ENCODE measurements around the gene STARD3. TPM values are rescaled to one million over a fixed set of nuclear protein-coding genes. Genes with fewer than 3 reads are reported as not detected.

Gene STARD3
- total RNA-seq, 4 donors from 2014 or later = 102 to 212 (median 145) TPM

GRCh38 chr17:39606434-39607056 lies 30.4 kb upstream of the STARD3 start:
- Histone ChIP-seq H3K4me3 (peak overlapping the region in 2 of 4 donors; percentile 14 to 22), H3K9me3 (no peaks in the 10 kb centered on the region), H3K27ac (no peak overlapping the region), H3K4me1 (peaks cover 0 to 34% (median 24%) of the 10 kb centered on the region in 4 donors), H3K36me3 (no peaks in the 10 kb centered on the region), H3K27me3 (peaks cover 9 to 72% of the 10 kb centered on the region in 2 donors)
- TF ChIP-seq CTCF (IDR thresholded peaks at IDR 0.05) = no peak
- TF ChIP-seq POLR2A (IDR thresholded peaks at IDR 0.05) = no peak
- no peak for DNase-seq

- Histone ChIP-seq H3K27me3 (peaks cover 9 to 66% of the 10 kb centered on the region in 2 donors), H3K4me1 (peaks cover 0 to 34% (median 24%) of the 10 kb centered on the region in 4 donors), H3K4me3 (no peak overlapping the region), H3K36me3 (no peaks in the 10 kb centered on the region), H3K9me3 (no peaks in the 10 kb centered on the region), H3K27ac (no peak overlapping the region)
- DNase-seq = no peak
- TF ChIP-seq CTCF (IDR thresholded peaks at IDR 0.05) = no peak
- no peak for TF ChIP-seq POLR2A (IDR thresholded peaks at IDR 0.05)
These were observed 29.7 kb upstream of the STARD3 start for GRCh38 chr17:39607057-39607850.

GRCh38 chr17:39607851-39608130 lies 29.2 kb upstream of the STARD3 start, which contains the start of gene NEUROD2:
NEUROD2 (minus strand) TSS chr17:39607920; CDS start chr17:39606599, 1,321 bp downstream.
- H3K4me3 ChIP-seq = peak within 1 kb of the TSS in 1 of 4 donors; percentile 22

GRCh38 chr17:39608142-39608981 lies 28.6 kb upstream of the STARD3 start:
- Histone ChIP-seq H3K4me1 (peaks cover 0 to 34% (median 24%) of the 10 kb centered on the region in 4 donors), H3K36me3 (no peaks in the 10 kb centered on the region), H3K27me3 (peaks cover 9 to 56% of the 10 kb centered on the region in 2 donors), H3K4me3 (no peak overlapping the region), H3K27ac (no peak overlapping the region), H3K9me3 (no peaks in the 10 kb centered on the region)
- DNase-seq = no peak
- TF ChIP-seq POLR2A (IDR thresholded peaks at IDR 0.05) = no peak
- no peak for TF ChIP-seq CTCF (IDR thresholded peaks at IDR 0.05)

More at GRCh38 chr17:39607851-39608130, 29.2 kb upstream of the STARD3 start, which contains the start of gene NEUROD2:
- no peaks in the 10 kb centered on the region for H3K9me3 ChIP-seq
- DNase-seq = no peak
- H3K27me3 ChIP-seq = peaks cover 9 to 61% of the 10 kb centered on the region in 2 donors
- no peaks in the 10 kb centered on the region for H3K36me3 ChIP-seq
- no peak within 1 kb of the TSS for H3K27ac ChIP-seq
- TF ChIP-seq CTCF (IDR thresholded peaks at IDR 0.05) (no peak), POLR2A (IDR thresholded peaks at IDR 0.05) (no peak)
- H3K4me1 ChIP-seq = peaks cover 0 to 34% (median 24%) of the 10 kb centered on the region in 4 donors

- no peak overlapping the region for H3K27ac ChIP-seq
- H3K27me3 ChIP-seq = peaks cover 9 to 45% of the 10 kb centered on the region in 2 donors
- H3K4me1 ChIP-seq = peaks cover 0 to 30% (median 20%) of the 10 kb centered on the region in 4 donors
- no peaks in the 10 kb centered on the region for H3K9me3 ChIP-seq
- no peak for DNase-seq
- TF ChIP-seq POLR2A (IDR thresholded peaks at IDR 0.05) (no peak), CTCF (IDR thresholded peaks at IDR 0.05) (no peak)
- no peak overlapping the region for H3K4me3 ChIP-seq
- no peaks in the 10 kb centered on the region for H3K36me3 ChIP-seq
These were observed 27.4 kb upstream of the STARD3 start for GRCh38 chr17:39609416-39610025.

Data from Peyer's patch (tissue), 4 donors.